Thyroid gland (tissue), 4 donors: ENCODE results near the gene MKKS.

Experiments
- POLR2A ChIP-seq, 2 donors: fragments of 450-650 bp; IDR thresholded peaks; one replicate each; pipeline ENCODE4 v1.6.1; 2017; ENCODE audit warnings: antibody characterized with exemption in 2 of 2, mild to moderate bottlenecking in 2 of 2, moderate library complexity in 1 of 2
- TF ChIP-seq, protein P1 (sequence below), 6 experiments: fragments of 200-600 bp in 3 of 6; fragments of 450-650 bp in 3 of 6; sonication (generic) in 3 of 6; IDR thresholded peaks; one replicate each; pipeline ENCODE4 v1.5.1; 2016 to 2019; ENCODE audit warnings: antibody characterized with exemption in 6 of 6, mild to moderate bottlenecking in 2 of 6, inconsistent platforms in 1 of 6, moderate library complexity in 1 of 6

DNA sequence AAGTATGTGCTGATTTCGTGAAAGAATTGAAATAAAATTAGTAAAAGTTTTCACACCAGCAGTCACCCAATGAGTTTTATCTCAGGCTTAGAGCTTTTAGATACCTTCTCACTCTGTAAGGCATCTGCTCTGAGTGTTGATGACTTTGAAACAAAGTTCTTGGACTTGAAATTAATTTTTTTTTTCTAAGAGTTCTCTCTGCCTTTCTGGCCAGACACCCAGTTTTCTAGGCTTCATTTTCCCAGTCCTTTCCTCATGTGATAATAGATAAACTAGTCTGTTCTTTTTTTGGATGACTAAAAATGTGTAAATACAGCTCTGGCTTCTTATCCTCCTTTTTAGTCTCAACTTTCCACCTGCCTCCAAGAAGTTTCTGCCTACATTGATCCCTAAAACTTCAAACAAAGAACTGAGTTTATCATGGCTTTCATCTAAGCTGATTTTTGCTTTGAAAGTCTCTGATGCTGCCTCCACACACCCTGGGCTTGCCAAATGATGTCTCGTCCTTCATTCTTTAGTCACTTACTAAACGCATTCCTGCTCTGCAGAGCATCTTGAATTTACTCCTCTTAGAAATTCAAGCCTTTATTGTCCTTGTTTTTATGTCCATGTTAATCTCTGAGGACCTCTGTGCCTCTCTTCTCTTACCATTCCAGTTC, 33.8 kb upstream of the MKKS start:
- TF ChIP-seq, protein P1, sequence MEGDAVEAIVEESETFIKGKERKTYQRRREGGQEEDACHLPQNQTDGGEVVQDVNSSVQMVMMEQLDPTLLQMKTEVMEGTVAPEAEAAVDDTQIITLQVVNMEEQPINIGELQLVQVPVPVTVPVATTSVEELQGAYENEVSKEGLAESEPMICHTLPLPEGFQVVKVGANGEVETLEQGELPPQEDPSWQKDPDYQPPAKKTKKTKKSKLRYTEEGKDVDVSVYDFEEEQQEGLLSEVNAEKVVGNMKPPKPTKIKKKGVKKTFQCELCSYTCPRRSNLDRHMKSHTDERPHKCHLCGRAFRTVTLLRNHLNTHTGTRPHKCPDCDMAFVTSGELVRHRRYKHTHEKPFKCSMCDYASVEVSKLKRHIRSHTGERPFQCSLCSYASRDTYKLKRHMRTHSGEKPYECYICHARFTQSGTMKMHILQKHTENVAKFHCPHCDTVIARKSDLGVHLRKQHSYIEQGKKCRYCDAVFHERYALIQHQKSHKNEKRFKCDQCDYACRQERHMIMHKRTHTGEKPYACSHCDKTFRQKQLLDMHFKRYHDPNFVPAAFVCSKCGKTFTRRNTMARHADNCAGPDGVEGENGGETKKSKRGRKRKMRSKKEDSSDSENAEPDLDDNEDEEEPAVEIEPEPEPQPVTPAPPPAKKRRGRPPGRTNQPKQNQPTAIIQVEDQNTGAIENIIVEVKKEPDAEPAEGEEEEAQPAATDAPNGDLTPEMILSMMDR (IDR thresholded peaks at IDR 0.05) = no peak
- TF ChIP-seq POLR2A (IDR thresholded peaks at IDR 0.05) = no peak
